Amygdala (tissue), 56 donors: ENCODE measurements around the gene TBCA.
"Not testable (repeated sequence)": the region's sequence is repeated elsewhere in the genome, so short reads cannot be mapped to it uniquely, and the experiment has no call there.

Source experiments
- DNase-seq, 56 donors: peaks; one replicate each; lab custom pipeline; 2025; lab: John Stamatoyannopoulos, UW

Gene TBCA

GRCh38 chr5:77773734-77774280, 2.3 kb downstream of the TBCA start:
- no peak for DNase-seq

DNA sequence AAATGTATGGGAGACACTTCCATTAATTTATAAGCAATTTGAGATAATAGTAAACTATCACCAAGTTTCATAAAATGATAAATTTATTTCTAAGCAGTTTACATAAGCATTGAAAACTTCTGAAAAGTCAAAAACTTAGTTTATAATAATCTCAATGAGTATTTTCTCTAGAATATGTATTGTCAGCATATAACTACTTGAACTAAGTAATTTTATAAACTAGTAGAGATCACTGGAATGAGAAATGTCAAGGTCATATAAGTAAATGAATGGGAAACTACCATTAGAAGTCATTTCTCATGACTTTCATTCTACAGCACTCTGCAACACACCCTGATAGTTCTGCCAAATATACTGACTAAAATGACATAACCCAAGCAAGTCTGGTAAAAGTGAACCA, 3.4 kb downstream of the TBCA start:
- no peak for DNase-seq

DNA sequence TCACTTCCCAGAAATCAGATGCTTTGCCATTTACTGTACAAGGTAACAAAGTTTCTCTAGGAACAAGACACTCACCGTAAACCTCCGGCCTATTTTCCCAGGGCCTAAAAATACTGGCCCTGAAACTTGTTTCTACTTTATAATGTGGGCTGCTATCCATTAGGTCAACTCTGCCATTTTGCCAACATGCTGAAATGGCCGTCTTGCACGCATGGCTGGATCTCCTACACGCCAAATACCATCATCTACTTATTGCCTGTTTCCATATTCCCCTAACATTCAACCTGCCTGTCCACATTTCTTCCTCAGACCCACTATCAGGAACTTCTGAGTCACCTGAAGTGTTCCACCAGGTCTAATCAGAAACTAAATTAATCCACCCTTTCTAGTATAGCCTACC, 4.7 kb downstream of the TBCA start:
- DNase-seq, result no peak

DNA sequence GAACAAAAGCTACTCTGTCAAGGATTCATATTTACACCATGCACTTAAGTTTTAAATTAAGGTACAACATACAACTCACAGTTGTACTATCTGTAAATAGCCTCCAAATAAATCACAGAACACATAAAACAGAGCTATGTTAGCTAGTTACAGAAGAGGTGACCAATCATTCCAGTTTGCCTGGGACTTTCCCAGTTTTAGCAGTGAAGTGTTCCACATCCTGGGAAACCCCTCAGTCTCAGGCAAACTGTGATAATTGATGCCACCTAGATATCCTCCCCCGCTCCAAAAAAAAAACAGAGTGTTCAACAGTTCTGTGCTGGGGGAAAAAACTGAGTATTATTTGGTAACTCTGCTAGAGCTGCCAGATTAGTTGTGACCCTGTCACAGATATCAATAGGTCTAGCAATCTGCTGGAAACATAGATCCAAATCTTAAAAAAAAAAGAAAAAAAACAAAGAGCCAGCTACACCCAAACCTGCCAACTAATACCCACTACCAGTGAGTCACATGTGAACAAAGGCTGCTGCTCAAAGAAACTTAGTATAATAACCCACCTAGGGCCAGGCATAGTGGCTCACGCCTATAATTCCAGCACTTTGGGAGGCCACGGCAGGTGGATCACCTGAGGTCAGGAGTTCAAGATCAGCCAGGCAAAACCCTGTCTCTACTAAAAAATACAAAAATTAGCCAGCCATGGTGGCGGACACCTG, 5.7 kb downstream of the TBCA start:
- no peak for DNase-seq

DNA sequence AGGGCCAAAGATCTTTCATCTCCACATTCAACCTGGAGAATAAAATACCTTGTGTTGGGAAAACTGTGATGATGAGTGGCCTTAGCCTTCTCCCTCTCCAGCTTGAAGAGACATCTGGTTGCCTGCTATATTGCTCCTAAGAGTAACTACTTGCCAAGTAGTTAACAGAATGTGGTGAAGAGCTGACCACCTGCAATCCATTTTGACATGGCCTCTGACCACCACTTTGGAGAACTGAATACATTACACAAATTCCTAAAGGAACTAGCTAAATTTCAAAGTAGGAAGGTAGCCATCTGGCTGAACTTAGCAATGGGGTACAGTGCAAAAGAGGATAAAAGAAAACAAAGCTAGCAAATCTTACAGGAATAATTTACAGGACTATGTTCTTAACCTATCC, 7.2 kb downstream of the TBCA start:
- no peak for DNase-seq

DNA sequence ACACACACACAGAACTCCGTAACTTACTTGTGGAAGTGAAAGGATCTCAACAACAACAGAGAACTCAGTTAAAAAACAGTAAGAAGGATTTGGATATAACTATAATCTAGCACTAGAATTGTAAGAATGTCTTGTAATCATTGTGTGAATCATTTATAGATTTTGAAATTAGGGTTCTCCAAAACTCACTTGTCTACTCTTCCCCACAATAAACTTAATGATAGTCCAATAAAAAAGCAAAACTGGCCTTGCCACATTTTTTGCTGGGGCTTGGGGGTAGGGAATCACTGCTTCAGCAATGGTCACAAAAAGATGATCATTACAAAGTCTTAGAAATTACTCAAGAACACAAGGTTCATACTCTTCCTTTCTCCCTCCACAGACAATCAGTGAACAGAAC, 8.8 kb downstream of the TBCA start:
- DNase-seq, result no peak

- no peak for DNase-seq
Measured at GRCh38 chr5:77761606-77762005, 14.5 kb downstream of the TBCA start.

DNA sequence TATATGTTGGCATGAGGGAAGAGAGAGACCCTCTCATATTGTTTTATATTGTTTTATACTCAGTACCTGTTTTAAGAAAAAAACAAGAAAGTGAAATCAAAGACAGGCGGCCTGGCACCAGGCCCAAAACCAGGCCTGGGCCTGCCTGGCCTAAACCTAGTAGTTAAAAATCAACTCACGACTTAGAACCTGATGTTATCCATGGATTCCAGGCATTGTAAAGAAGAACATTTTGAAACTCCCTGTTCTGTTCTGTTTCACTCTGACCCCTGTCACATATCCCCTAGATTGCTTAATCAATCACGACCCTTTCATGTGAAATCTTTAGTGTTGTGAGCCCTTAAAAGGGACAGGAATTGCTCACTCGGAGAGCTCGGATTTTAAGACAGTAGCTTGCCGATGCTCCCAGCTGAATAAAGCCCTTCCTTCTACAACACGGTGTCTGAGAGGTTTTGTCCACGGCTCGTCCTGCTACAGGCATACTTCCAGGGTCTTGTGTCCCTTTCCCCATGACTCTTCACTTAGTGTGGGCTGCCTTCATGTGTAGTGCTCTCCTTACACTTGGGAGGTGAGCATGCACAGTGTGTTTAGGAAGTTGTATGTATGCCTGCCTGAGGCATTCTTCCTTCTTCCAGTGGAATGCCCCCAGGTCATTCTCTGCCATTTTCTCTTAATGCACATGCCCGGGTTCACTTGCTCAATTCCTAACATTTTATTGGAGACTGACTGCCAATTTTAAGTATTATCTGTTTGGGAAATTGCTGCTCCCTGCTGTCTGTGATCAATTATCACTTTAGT, 17.8 kb downstream of the TBCA start:
- DNase-seq, result no peak

DNA sequence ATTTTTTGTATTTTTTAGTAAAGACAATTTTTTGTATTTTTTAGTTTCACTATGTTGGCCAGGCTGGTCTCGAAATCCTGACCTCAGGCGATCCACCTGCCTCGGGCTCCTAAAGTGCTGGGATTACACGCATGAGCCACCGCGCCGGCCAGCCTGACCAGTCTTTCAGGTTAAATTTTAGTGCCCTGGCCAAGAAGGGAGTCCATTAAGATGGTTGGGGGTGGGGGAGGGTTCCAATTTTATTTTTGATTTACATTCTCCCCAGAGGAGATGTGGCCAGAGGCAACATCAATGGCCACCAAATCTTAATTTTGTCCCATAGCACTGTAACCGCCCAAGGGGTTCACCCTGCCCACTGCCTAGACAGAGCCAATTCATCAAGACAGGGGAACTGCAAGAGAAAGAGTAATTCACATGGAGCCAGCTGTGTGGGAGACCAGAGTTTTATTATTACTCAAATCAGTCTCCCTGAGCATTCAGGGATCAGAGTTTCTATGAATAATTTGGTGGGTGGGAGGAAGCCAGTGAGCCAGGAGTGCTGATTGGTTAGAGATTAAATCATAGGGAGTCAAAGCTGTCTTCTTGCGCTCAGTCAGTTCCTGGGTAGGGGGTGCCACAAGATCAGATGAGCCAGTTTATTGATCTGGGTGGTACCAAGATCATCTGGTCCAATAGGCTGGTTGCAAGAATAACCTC, 24.7 kb downstream of the TBCA start:
- no peak for DNase-seq

DNA sequence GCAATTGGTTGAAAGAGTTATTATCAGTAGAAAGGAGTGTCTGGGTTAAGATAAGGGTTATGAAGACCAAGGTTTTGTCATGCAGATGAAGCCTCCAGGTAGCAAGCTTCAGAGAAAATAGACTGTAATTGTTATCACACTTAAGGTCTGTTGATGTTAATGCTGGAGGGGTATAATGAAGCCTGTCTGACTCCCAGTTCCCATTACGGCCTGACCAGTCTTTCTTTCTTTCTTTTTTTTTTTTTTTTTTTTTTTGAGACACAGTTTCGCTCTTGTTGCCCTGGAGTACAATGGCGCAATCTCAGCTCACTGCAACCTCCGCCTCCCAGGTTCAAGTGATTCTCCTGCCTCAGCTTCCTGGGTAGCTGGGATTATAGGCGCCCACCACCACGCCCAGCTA, 25.2 kb downstream of the TBCA start:
- not testable (repeated sequence) for DNase-seq

DNA sequence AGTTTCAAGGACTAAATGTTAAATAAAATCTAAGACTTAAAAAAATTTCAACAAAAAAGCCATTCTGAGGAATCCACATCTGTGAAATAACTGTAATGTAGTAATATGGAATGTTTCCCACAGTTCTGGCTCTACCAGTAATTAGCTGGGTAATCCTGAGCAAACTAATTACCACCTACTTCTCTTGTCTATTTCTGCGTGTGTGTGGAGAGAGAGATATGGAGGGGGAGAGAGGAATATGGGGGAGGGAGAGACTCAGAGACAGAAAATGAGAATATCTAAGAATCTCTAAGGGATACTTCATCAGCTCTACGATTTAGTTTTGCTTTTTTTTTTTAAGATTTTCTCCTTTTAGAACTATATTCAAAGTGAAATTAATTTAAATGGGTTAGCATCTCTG, 28.0 kb downstream of the TBCA start:
- DNase-seq, result no peak

- DNase-seq, result no peak
Measured at GRCh38 chr5:77744116-77744515, 32.0 kb downstream of the TBCA start.

GRCh38 chr5:77743181-77743580, 33.0 kb downstream of the TBCA start:
- no peak for DNase-seq

DNA sequence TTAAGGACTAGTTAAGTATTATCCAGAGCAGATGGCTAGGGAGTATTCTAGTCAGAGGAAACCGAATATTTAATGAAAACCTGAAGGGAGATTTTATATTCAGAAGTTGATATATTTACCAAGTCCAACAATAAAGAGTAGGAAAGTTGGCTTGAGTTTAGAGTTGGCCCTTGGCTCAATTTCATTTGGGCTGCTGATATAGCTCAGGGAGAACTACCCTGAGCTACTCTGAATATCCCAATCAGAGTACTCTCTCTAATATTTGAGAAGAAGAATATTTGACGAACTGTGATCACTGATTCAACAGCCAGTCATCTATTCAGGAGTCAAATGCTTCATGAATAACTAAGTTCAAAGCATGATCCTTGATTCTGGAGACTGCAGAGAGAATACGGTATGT, 34.5 kb downstream of the TBCA start:
- no peak for DNase-seq

DNA sequence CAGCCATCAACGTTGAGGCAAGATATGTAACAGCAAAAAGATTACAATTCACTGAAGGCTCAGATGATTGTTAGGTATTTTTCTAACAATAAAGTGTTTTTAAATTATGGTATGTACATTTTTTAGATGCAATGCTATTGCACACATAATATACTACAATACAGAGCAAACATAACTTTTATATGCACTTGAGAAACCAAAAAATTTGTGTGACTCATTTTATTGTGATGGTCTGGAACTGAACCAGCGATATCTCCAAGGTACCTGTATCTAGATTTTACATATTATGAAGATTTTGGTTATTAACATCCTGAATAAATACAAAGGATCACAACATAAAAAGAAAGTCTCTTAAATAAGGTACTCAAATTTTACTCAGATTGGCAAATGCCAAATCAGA, 41.3 kb downstream of the TBCA start:
- DNase-seq, result no peak

DNA sequence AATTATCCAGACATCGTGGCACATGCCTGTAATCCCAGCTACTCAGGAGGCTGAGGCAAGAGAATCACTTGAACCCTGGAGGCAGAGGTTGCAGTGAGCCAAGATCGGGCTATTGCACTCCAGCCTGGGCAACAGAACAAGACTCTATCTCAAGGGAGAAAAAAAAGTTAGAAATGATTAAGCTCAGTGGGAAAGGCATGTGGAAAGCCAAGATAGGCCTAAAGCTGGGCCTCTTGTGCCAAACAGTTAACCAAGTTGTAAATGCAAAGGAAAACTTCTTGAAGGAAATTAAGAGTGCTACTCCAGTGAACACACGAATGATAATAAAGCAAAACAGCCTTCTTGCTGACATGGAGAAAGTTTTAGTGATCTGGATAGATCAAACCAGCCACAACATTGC, 43.0 kb downstream of the TBCA start:
- DNase-seq, result no peak

DNA sequence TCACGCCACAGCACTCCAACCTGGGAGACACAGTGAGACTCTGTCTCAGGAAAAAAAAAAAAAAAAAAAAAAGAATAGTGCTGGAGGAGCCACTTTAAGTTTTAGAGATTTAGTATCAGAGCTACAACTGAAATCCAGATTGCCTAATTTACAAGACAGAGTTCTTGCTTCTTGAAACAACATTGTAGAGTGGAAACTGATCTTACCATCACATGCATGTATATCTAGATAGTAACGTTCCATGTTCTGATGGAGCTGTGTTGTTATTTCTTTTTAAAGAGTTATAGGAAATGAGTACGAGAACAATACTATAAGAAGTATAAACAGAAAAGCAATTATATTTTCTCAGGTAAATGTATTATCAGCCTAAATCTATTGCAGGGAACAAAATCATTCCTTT, 48.9 kb downstream of the TBCA start:
- no peak for DNase-seq

GRCh38 chr5:77725616-77726015, 50.5 kb downstream of the TBCA start:
- no peak for DNase-seq

DNA sequence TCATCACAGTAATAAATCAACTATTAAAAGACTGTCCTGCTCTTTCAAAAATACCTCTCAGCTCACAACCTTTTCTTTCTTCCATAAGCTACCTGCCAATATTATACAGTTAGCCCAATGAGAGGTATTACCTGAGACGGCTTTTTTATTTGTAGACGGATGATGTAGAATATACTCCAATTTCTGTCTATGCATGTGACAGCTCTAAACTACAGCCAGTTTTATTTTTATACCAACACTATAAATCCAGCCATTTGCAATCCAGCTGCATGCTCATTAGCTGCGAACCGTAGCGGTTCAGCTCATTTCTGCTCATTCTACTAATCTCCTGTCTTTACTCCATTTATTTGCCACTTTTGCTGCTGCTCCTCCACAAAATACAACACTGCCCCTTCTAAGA, 51.2 kb downstream of the TBCA start:
- no peak for DNase-seq

DNA sequence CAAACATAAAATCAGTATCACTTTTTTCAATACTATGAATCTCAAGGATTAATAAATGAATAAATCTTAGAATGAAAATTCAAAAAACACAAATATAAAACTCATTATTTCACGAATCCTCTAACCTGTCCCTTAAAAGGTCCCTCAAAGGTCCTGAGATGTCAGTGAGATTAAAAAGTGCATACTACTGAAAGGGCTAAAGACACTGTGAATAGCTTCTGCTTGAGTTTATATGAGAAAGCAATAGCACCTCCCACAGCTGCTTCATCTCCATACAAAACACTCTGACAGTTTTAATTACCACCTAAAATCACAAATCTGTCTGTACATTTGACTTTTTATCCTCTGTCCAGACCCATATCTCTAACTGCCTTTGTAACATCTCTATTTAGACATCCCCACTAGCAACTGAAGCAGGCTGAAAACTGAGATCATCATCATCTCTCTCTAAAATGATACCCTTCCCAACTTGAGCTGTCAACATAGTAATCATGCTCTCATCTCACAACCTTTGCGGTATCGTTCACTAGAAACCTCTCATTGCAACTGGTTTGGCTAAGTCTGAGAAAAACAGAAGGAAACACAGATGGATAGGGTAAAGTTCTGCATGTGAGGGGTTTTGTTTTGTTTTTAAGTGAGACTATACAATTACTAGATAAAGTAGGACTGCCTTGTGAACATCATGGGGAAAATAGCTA, 56.3 kb downstream of the TBCA start:
- DNase-seq, result no peak
